Osteocyte (in vitro differentiated cells): ENCODE results near the gene TMEM208. TPM values are rescaled to one million over a fixed set of nuclear protein-coding genes. Genes with fewer than 3 reads are reported as not detected.

ENCODE experiments used
- DNase-seq: peaks from one replicate; pipeline ENCODE4 v3.0.0; 2021; ENCODE audit warnings: mixed read lengths; ENCODE audit not compliant: unreplicated experiment; ENCODE audit errors: extremely low spot score
- H3K27ac Mint-ChIP-seq: one replicate; pipeline ENCODE4 v1.8.0; 2021; ENCODE audit warnings: mild to moderate bottlenecking, mixed read lengths; ENCODE audit not compliant: unreplicated experiment
- H3K27me3 Mint-ChIP-seq: one replicate; pipeline ENCODE4 v1.8.0; 2021; ENCODE audit warnings: mixed read lengths; ENCODE audit not compliant: unreplicated experiment
- H3K36me3 Mint-ChIP-seq: one replicate; pipeline ENCODE4 v1.8.0; 2021; ENCODE audit warnings: mixed read lengths; ENCODE audit not compliant: unreplicated experiment
- H3K4me1 Mint-ChIP-seq: one replicate; pipeline ENCODE4 v1.8.0; 2021; ENCODE audit warnings: mixed read lengths; ENCODE audit not compliant: unreplicated experiment
- H3K4me3 Mint-ChIP-seq: one replicate; pipeline ENCODE4 v1.8.0; 2021; ENCODE audit warnings: mild to moderate bottlenecking, moderate library complexity, mixed read lengths; ENCODE audit not compliant: unreplicated experiment
- H3K9me3 Mint-ChIP-seq: one replicate; pipeline ENCODE4 v1.8.0; 2021; ENCODE audit warnings: mixed read lengths; ENCODE audit not compliant: unreplicated experiment
- total RNA-seq: library from RNA; stranded (reverse); gene quantifications from 2 replicates; pipeline ENCODE4 v1.2.1, GENCODE V29; 2021
- TF ChIP-seq, protein P1 (sequence below): fragments of 200-600 bp; sonication (generic); IDR thresholded peaks from 2 replicates; pipeline ENCODE4 v1.5.0; 2021; ENCODE audit warnings: antibody characterized with exemption, mild to moderate bottlenecking, moderate library complexity

The TMEM208 gene
- total RNA-seq, 1 donor from 2014 or later: 41.0 TPM

DNA sequence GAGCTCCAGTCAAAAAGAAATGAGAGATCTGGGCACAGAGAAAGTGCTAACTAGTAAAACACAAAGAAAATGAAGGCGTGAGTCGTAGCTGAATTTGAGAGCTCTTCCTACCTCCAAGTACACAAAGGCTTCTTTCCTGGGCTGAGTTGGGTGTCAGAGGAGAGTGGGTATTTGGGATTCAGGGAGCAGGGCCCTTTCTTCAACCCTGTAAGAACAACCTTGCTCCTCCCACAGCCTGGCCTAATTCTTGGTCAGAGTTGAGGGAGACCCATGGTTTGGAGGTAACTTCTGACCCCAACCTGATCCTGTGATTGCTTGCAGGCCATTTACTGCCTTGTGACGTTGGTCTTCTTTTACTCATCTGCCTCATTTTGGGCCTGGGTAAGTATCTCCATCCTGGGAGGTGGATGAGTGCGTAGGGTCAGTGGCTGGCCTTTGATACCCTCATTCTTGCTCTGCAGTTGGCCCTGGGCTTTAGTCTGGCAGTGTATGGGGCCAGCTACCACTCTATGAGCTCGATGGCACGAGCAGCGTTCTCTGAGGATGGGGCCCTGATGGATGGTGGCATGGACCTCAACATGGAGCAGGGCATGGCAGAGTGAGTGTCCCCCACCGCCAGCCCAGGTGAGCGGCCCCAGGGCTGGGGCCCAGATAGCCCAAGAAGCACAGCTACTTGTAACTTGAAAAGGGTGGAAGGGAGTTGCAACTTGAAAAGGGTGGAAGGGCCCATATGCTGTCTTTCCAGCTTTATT, 1.3 kb downstream of the TMEM208 start:
- TF ChIP-seq, protein P1, sequence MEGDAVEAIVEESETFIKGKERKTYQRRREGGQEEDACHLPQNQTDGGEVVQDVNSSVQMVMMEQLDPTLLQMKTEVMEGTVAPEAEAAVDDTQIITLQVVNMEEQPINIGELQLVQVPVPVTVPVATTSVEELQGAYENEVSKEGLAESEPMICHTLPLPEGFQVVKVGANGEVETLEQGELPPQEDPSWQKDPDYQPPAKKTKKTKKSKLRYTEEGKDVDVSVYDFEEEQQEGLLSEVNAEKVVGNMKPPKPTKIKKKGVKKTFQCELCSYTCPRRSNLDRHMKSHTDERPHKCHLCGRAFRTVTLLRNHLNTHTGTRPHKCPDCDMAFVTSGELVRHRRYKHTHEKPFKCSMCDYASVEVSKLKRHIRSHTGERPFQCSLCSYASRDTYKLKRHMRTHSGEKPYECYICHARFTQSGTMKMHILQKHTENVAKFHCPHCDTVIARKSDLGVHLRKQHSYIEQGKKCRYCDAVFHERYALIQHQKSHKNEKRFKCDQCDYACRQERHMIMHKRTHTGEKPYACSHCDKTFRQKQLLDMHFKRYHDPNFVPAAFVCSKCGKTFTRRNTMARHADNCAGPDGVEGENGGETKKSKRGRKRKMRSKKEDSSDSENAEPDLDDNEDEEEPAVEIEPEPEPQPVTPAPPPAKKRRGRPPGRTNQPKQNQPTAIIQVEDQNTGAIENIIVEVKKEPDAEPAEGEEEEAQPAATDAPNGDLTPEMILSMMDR: no peak
- Mint-ChIP-seq H3K27ac (peak overlapping the region; percentile 99), H3K36me3 (peaks cover 18% of the 10 kb centered on the region), H3K4me1 (peaks cover 31% of the 10 kb centered on the region), H3K9me3 (no peaks in the 10 kb centered on the region), H3K4me3 (peak overlapping the region; percentile 100), H3K27me3 (no peaks in the 10 kb centered on the region)
- no peak for DNase-seq

DNA sequence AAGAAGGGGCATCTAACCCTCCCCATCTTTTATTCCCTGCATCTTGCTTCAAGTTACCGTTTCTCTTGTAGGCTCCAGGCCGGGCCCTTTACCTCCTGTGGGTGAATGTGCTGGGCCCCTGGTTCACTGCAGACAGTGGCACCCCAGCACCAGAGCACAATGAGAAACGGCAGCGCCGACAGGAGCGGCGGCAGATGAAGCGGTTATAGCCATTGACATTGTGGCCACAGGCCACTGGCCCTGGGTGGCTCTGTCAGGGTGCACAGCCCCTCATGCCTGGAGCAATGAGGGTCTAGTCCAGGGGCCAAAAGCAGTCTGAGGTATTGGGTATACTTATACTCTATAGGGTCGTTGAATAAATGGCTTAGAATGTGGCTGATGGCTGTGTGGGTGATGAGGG, 2.0 kb downstream of the TMEM208 start:
- no peak overlapping the region for H3K4me3 Mint-ChIP-seq
- no peak for DNase-seq
- no peaks in the 10 kb centered on the region for H3K27me3 Mint-ChIP-seq
- H3K4me1 Mint-ChIP-seq: peaks cover 31% of the 10 kb centered on the region
- H3K36me3 Mint-ChIP-seq: peaks cover 22% of the 10 kb centered on the region
- no peak overlapping the region for H3K27ac Mint-ChIP-seq
- TF ChIP-seq, protein P1: no peak
- H3K9me3 Mint-ChIP-seq: no peaks in the 10 kb centered on the region

DNA sequence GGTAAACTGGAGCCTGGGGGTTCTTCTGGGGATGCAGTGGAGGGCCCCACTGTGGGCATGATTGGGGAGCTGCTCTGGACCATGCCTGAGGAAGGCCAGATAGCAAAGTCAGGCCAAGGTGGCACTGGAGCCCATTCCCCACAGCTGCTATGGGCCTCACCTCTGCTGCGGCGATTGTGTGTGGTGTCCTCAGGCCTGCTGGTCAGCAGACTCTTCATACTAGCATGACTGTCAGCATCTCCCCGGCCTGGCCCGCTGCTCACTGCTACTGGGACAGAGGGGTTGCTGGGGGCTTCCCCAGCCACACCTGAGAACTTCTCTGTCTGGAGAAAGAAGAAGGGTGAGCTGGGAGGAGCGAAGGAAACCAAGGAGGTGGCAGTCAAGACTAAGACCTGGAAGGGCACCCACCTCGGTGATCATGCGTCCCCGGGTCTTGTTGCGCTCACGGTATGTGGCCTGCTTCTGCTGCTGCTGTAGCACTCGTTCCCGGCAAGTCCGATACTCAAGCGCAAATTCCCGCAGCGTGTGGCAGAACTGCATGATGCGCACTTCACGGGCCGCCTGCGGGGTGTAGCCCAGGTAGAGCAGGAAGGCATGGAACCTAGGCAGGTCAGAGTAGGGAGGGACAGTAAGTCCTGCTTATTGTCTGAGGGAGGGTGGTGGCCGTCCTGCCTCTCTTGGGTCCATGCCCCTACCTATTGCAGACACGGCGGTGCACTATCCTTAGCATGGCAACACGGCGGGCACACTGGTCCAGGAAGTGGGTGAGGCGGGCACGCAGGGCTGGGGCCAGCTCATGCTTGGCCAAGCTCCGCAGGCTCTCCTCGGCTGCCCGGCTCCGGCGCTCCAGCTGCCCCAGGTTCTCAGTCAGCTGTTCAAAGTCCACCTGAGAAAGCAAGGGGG, 3.2 kb downstream of the TMEM208 start:
- Mint-ChIP-seq H3K27me3 (no peaks in the 10 kb centered on the region), H3K9me3 (no peaks in the 10 kb centered on the region), H3K27ac (no peak overlapping the region), H3K4me3 (no peak overlapping the region), H3K36me3 (peaks cover 25% of the 10 kb centered on the region), H3K4me1 (peaks cover 31% of the 10 kb centered on the region)
- no peak for DNase-seq
- TF ChIP-seq, protein P1: no peak

DNA sequence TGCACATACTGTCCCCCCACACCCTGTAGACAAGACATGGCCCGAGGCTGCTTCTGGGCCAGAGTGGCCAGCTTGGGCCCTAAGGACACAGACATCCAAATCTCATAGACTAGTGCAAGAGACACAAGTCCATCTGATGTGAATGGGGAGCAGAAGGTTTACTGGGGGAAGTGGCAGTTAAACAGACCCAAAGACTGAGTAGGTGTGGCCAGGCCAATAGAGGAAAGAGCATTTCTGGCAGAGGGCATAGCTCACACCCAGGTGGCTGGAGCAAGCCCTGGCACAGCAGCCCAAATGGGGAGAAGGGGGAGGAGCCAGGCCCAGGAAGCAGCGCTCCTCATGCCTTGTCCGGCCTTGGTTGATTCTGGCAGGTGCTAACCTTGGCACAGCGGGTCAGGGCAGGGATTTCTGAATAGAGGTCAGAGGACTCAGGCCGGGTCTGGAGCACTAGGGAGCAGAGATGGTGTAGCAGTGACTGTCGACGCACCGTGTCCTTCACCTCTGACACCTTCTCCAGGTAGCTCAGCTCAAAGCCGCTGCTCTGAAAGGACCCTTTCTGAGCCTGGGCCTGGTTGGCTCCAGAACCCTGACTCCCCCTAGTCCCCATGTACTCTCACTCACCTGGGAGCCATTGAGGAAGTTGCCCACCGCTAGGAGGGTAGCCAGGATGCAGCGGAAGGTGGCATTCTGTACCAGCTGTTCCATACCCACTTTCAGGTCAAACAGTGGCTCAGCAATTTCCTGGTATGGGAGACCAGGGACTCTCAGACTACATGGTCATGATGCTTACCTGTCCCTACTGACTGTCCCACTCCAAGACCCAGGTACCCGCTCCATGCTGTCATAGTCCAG, 4.1 kb downstream of the TMEM208 start:
- Mint-ChIP-seq H3K27ac (no peak overlapping the region), H3K4me1 (peaks cover 26% of the 10 kb centered on the region), H3K9me3 (no peaks in the 10 kb centered on the region), H3K36me3 (peaks cover 26% of the 10 kb centered on the region), H3K27me3 (no peaks in the 10 kb centered on the region), H3K4me3 (no peak overlapping the region)
- no peak for DNase-seq
- TF ChIP-seq, protein P1: no peak
